ENCODE data around the gene DENND4A. TPM values are rescaled to one million over a fixed set of nuclear protein-coding genes. Genes with fewer than 3 reads are reported as not detected.

The DENND4A gene
- total RNA-seq, 4 donors from 2014 or later, result 17.7 to 34.3 (median 25.4) TPM

- TF ChIP-seq POLR2AphosphoS5 (IDR thresholded peaks at IDR 0.05) (peak; percentile 91 to 93), EP300 (IDR thresholded peaks at IDR 0.05) (no peak), POLR2A (IDR thresholded peaks at IDR 0.05; ENCODE audit: low read depth) (peak; percentile 71), CTCF (IDR thresholded peaks at IDR 0.05) (peak; percentile 61 to 73 (median 64))
- H3K4me3 ChIP-seq, result peak within 1 kb of the TSS; percentile 77 to 96 (median 90)
- peaks cover 14 to 41% (median 34%) of the 10 kb centered on the region in 4 donors for H3K4me1 ChIP-seq
- peak within 1 kb of the TSS; percentile 89 to 97 (median 94) for H3K27ac ChIP-seq (replicated peaks in 1 of 4)
- no peaks in the 10 kb centered on the region for H3K9me3 ChIP-seq
- under 1% methylated on average over 48 of the region's 64 CpGs for WGBS
- peak; percentile 98 for DNase-seq (ENCODE audit: extremely low spot score)
- peaks cover 0 to 6% (median 0%) of the 10 kb centered on the region in 4 donors for H3K36me3 ChIP-seq
- intact Hi-C loops (cut with DNase I), result loop anchor here (5.0 kb wide), 1 partner anchor 79 kb away; the partner anchor contains the start of gene HACD3
- no peaks in the 10 kb centered on the region for H3K27me3 ChIP-seq
These were observed 181.0 kb downstream of the DENND4A start, which contains the start of gene INTS14 for GRCh38 chr15:65610871-65611718. TSS of gene INTS14 (minus strand) at chr15:65611131. CDS start at chr15:65607380, 3,751 bp downstream.

Small RNA genes within 50 kb of the gene (small RNA-seq; reads per million reads assigned to genes)
- gene MIR4511 (0 to 0.17 (median 0) reads per million in 3 donors), gene SNORD13E (0 reads per million in 3 donors)

Other genes with a start within 250 kb of the DENND4A start
- 10 to 100 TPM; 18.9 to 24.2 (median 21.3) TPM for gene INTS14, start 181.2 kb downstream of the DENND4A start, total RNA-seq
- 1 to 10 TPM; 3.6 to 5.0 (median 4.3) TPM for gene SLC24A1, start 170.4 kb downstream of the DENND4A start, total RNA-seq
- 100 to 1,000 TPM in 3 of 4 donors, 10 to 100 TPM in 1; 51.9 to 134 (median 122) TPM for gene RAB11A, start 77.2 kb upstream of the DENND4A start, total RNA-seq